Suppressor macrophage (primary cell): Measurements from ENCODE around the gene KLHL35.
A peak's percentile ranks its signal among the peaks of the same experiment; 100 is the strongest.
"Not testable (repeated sequence)": the region's sequence is repeated elsewhere in the genome, so short reads cannot be mapped to it uniquely, and the experiment has no call there.

ENCODE experiments used
- DNase-seq, 4 experiments: peaks; one replicate each; pipeline ENCODE4 v3.0.0-alpha.2; 2020 to 2022

KLHL35 gene

GRCh38 chr11:75387736-75388294 lies 45.2 kb downstream of the KLHL35 start:
- no peak for DNase-seq

- no peak for DNase-seq
Measured at GRCh38 chr11:75386942-75387630, 45.9 kb downstream of the KLHL35 start.

GRCh38 chr11:75384438-75385080 lies 48.4 kb downstream of the KLHL35 start:
- peak; percentile 85 to 94 (median 92) for DNase-seq

- DNase-seq: peak; percentile 38 to 72 (median 54)
Measured at GRCh38 chr11:75383246-75383645, 49.8 kb downstream of the KLHL35 start.

GRCh38 chr11:75380716-75381420 lies 52.1 kb downstream of the KLHL35 start:
- DNase-seq: peak; percentile 68 to 86 (median 82)

- DNase-seq: no peak
Measured at GRCh38 chr11:75380245-75380644, 52.8 kb downstream of the KLHL35 start.

- DNase-seq: not testable (repeated sequence)
Measured at GRCh38 chr11:75378776-75379175, 54.2 kb downstream of the KLHL35 start.

GRCh38 chr11:75376175-75376574 lies 56.8 kb downstream of the KLHL35 start:
- DNase-seq: peak in 1 of 4 experiments; percentile 23

- DNase-seq: no peak
Measured at GRCh38 chr11:75375626-75376025, 57.4 kb downstream of the KLHL35 start.

- no peak for DNase-seq
Measured at GRCh38 chr11:75374646-75375045, 58.4 kb downstream of the KLHL35 start.

GRCh38 chr11:75373201-75373600 lies 59.8 kb downstream of the KLHL35 start:
- DNase-seq: no peak
